HT1080 (cell line): ENCODE data around the gene ARHGEF18. TPM values are rescaled to one million over a fixed set of nuclear protein-coding genes. Genes with fewer than 3 reads are reported as not detected.

Experiments used
- DNase-seq: peaks from one replicate; pipeline ENCODE4 v3.0.0-alpha.2; 2015; ENCODE audit warnings: low read depth
- total RNA-seq: library from RNA; depleted of rRNA; stranded (reverse); fragments of >200 nt; shearing (Covaris generic); gene quantifications from 2 replicates; pipeline ENCODE4 v1.2.3, GENCODE V29; 2014; rRNA removed

ARHGEF18 gene
- total RNA-seq, 1 experiment from 2014 or later = 20.7 TPM

DNA sequence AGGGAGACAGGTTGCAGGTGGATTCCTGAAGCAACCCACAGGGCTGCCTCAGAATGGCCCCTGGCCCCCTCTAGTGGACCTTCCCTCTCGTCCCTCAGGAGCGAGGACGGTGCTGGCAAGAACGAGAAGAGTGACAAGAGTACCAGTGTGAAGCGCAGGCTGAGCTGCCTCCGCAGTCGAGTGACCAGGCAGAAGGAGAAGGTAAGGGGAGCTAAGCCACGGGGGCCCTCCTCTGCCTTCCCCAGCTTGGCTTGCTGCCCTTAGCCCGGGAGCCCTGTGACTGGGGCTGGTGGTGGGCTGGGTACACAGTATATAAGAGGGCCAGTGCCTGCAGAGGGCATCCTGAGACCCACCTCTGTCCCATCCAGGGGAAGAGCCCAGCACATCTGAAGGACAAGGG, 34.0 kb downstream of the ARHGEF18 start:
- DNase-seq = no peak

DNA sequence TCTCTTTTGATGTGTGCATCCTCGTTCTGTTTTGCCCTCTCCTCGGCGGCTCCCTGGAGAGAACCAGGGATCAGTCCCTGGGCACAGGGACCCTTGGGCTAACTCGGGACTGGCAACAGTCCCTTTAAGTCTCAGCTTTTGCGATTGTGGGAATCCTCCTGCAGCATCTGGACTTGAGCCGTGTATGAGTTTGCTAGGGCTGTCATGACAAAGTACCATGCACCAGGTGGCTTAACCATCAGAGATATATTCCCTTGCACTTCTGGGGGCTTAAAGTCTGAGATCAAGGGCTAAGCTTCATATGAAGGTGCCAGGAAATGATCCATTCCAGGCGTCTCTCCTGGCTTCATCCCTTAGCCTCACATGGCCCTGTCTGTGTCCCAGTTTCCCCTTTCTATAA, 34.5 kb downstream of the ARHGEF18 start:
- DNase-seq = no peak

- no peak for DNase-seq
Observed at GRCh38 chr19:7385062-7385461, 36.3 kb downstream of the ARHGEF18 start.

DNA sequence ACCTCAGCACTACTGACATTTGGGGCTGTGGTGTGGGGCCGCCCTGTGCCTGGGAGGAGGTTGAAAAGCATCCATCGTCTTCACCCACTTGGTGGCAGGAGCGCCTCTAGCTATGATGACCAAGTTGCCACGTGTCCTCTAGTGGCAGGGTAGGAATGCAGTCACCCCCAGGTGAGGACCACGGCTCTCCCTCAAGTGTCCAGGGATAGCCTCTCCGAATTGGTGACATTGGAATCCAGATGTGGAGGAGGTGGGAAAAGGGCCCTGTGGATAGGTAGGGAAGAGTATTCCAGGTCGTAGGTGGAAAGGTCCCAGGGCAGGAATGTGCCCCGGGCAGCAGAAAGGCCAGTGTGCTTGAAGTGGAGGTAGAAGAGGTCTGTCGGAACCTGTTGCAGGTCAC, 37.6 kb downstream of the ARHGEF18 start:
- no peak for DNase-seq

DNA sequence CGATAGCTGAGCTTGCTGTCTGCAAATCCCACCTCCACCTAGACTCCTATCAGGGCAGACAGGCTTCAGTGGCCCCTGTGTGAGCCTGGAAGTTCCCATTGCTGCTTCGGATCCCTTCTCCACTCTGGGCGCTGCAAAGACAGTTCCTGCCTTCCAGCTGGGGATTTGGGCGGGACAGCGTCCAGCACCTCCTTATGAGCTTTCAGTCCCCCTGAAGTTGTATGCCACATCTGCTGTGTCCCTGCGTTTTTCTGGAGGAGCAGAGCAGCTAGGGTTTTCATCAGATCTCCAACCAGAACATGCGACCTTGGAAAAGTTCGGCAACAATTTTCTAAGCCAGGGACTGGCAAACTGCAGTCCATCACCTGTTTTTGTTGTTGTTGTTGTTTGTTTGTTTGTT, 38.0 kb downstream of the ARHGEF18 start:
- no peak for DNase-seq

DNA sequence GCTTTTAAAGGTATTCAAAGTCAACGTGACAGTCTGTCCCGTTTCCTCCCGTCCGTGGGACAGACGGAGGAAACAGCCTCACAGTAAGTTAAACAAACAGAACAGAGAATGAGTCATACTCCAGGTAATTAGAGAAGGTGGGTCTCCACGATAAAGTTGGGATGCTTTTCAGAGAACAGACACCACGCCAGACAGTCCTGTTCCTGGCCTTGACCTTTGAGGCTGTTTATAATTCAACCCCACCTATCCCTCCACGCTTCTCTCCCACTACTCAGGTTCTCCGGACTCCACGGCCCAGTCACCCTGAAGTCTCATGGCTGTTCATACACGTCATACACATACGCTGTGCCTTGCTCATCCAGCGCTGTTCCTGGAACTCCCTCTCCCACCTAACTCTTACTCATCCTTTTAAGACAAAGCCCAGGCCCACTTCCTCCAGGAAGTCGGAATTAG, 42.5 kb downstream of the ARHGEF18 start:
- peak; percentile 95 for DNase-seq

GRCh38 chr19:7393459-7393858, 44.7 kb downstream of the ARHGEF18 start:
- DNase-seq = no peak

- DNase-seq = no peak
Observed at GRCh38 chr19:7393939-7394730, 45.4 kb downstream of the ARHGEF18 start.

DNA sequence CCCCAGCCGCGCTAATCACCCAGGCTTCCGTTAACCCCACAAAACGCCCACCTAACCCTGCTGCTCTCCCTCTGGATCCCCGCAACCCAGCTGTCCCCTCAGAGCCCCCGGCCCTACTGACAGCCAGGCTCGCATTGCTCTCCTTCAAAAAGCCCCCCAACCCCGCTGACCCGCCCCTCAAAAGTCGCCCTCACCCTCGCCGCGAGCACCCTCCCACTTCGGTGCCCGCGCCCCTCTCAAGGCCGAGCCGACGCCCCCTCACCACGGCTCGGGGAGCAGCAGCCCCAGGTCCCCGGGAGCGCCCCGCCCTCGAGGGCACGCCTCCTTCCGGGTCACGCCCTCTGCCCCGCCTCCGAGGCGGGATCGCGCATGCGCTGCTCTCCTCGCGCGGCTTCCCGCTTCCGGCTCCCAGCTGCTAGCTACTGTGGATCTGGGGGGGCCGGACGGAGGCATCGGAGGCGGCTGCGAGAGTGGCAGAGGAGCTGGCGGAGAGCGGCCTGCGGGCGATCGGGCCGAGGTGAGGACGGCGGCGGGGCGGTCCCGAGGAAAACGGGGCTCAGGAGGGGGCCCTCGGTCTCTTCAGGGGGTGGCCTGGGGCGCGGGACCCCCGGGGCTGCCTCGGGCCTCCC, 46.1 kb downstream of the ARHGEF18 start:
- DNase-seq = peak; percentile 82

- DNase-seq = no peak
Observed at GRCh38 chr19:7395360-7396066, 46.8 kb downstream of the ARHGEF18 start.

- peak; percentile 44 for DNase-seq
Observed at GRCh38 chr19:7397687-7398086, 49.0 kb downstream of the ARHGEF18 start.

Other genes with a start within 250 kb of the ARHGEF18 start
- 0.11 and 0.50 TPM in 2 replicates for gene INSR, start 54.5 kb upstream of the ARHGEF18 start, total RNA-seq
- gene PEX11G, start 140.1 kb downstream of the ARHGEF18 start, total RNA-seq = not detected in 2 replicates
- 25.2 and 29.8 TPM in 2 replicates for gene ZNF358, start 167.2 kb downstream of the ARHGEF18 start, total RNA-seq
- gene MCOLN1, start 173.7 kb downstream of the ARHGEF18 start, total RNA-seq = 5.1 and 5.2 TPM in 2 replicates
- gene PNPLA6, start 186.8 kb downstream of the ARHGEF18 start, total RNA-seq = 51.1 and 55.4 TPM in 2 replicates
- not detected in 2 replicates for gene CAMSAP3, start 246.9 kb downstream of the ARHGEF18 start, total RNA-seq